Trophoblast cell (in vitro differentiated cells and primary cell): ENCODE measurements around the gene ASMT.

Experiments used
- DNase-seq, 2 donors: peaks; one replicate each; pipeline ENCODE4 v3.0.0-alpha.2; 2016
- H2AFZ ChIP-seq: 2 replicates; pipeline ENCODE4 v1.6.1; 2013; ENCODE audit warnings: low read length, moderate library complexity, mild to moderate bottlenecking; ENCODE audit not compliant: insufficient read depth, poor library complexity
- H2AK5ac ChIP-seq: 2 replicates; pipeline ENCODE4 v1.6.1; 2013; ENCODE audit warnings: mild to moderate bottlenecking, low read length
- H2BK120ac ChIP-seq: 2 replicates; pipeline ENCODE4 v1.6.1; 2013; ENCODE audit warnings: low read length, mild to moderate bottlenecking, moderate library complexity; ENCODE audit not compliant: insufficient read depth, poor library complexity
- H2BK12ac ChIP-seq: 2 replicates; pipeline ENCODE4 v1.6.1; 2013; ENCODE audit warnings: mild to moderate bottlenecking, low read length, moderate library complexity
- H2BK5ac ChIP-seq: 2 replicates; pipeline ENCODE4 v1.6.1; 2013; ENCODE audit warnings: low read length, low read depth, moderate library complexity, mild to moderate bottlenecking; ENCODE audit not compliant: poor library complexity
- H3K14ac ChIP-seq: 2 replicates; pipeline ENCODE4 v1.6.1; 2013; ENCODE audit warnings: mild to moderate bottlenecking, low read length
- H3K18ac ChIP-seq: 2 replicates; pipeline ENCODE4 v1.6.1; 2013; ENCODE audit warnings: mild to moderate bottlenecking, low read length
- H3K23ac ChIP-seq: 2 replicates; pipeline ENCODE4 v1.6.1; 2013; ENCODE audit warnings: low read length
- H3K27ac ChIP-seq: 2 replicates; pipeline ENCODE4 v1.5.1; 2013; ENCODE audit warnings: low read depth, mild to moderate bottlenecking, inconsistent platforms, low read length, moderate library complexity
- H3K27me3 ChIP-seq: 2 replicates; pipeline ENCODE4 v1.6.1; 2013; ENCODE audit warnings: inconsistent platforms, mild to moderate bottlenecking, low read length, moderate library complexity; ENCODE audit not compliant: insufficient read depth
- H3K36me3 ChIP-seq, 2 experiments: 1 replicate in 1 of 2; 2 replicates in 1 of 2; pipeline ENCODE4 v1.6.1; 2013; ENCODE audit warnings: low read length in 2 of 2, mild to moderate bottlenecking in 2 of 2, moderate library complexity in 1 of 2; ENCODE audit not compliant: insufficient read depth in 2 of 2, control insufficient read depth in 1 of 2
- H3K4ac ChIP-seq: 2 replicates; pipeline ENCODE4 v1.6.1; 2013; ENCODE audit warnings: low read depth, mild to moderate bottlenecking, low read length, moderate library complexity
- H3K4me1 ChIP-seq, 2 experiments: 1 replicate in 1 of 2; 2 replicates in 1 of 2; pipeline ENCODE4 v1.6.1; 2013; ENCODE audit warnings: low read length in 2 of 2, mild to moderate bottlenecking in 2 of 2, moderate library complexity in 1 of 2; ENCODE audit not compliant: insufficient read depth in 2 of 2, control insufficient read depth in 1 of 2
- H3K4me2 ChIP-seq: 2 replicates; pipeline ENCODE4 v1.6.1; 2013; ENCODE audit warnings: inconsistent platforms, mild to moderate bottlenecking, low read length, moderate library complexity
- H3K4me3 ChIP-seq: 2 replicates; pipeline ENCODE4 v1.5.1; 2013; ENCODE audit warnings: mild to moderate bottlenecking, low read depth, low read length, inconsistent platforms
- H3K79me1 ChIP-seq: one replicate; pipeline ENCODE4 v1.6.1; 2013; ENCODE audit warnings: low read length
- H3K79me2 ChIP-seq: 2 replicates; pipeline ENCODE4 v1.6.1; 2013; ENCODE audit warnings: low read length, mild to moderate bottlenecking; ENCODE audit not compliant: control insufficient read depth, insufficient read depth, poor library complexity
- H3K9ac ChIP-seq: 2 replicates; pipeline ENCODE4 v1.6.1; 2013; ENCODE audit warnings: mild to moderate bottlenecking, low read length
- H3K9me3 ChIP-seq: 2 replicates; pipeline ENCODE4 v1.6.1; 2013; ENCODE audit warnings: low read depth, mild to moderate bottlenecking, control low read depth, inconsistent platforms, low read length; ENCODE audit not compliant: insufficient read depth
- H4K12ac ChIP-seq: 2 replicates; pipeline ENCODE4 v1.6.1; 2013; ENCODE audit warnings: low read depth, mild to moderate bottlenecking, low read length, moderate library complexity
- H4K8ac ChIP-seq: 2 replicates; pipeline ENCODE4 v1.6.1; 2013; ENCODE audit warnings: low read depth, mild to moderate bottlenecking, low read length, moderate library complexity
- H4K91ac ChIP-seq: one replicate; pipeline ENCODE4 v1.6.1; 2013; ENCODE audit warnings: low read depth, mild to moderate bottlenecking, low read length, moderate library complexity
- WGBS: extraction: QIAGEN DNeasy Blood & Tissue Kit; methylation state at CpG from one replicate; pipeline ENCODE4 v1.1.7; 2013; ENCODE audit warnings: missing lambda C conversion rate; ENCODE audit not compliant: insufficient read length, insufficient coverage; ENCODE audit errors: extremely low coverage; 5-methylcytosine and 5-hydroxymethylcytosine counted together

ASMT gene

DNA sequence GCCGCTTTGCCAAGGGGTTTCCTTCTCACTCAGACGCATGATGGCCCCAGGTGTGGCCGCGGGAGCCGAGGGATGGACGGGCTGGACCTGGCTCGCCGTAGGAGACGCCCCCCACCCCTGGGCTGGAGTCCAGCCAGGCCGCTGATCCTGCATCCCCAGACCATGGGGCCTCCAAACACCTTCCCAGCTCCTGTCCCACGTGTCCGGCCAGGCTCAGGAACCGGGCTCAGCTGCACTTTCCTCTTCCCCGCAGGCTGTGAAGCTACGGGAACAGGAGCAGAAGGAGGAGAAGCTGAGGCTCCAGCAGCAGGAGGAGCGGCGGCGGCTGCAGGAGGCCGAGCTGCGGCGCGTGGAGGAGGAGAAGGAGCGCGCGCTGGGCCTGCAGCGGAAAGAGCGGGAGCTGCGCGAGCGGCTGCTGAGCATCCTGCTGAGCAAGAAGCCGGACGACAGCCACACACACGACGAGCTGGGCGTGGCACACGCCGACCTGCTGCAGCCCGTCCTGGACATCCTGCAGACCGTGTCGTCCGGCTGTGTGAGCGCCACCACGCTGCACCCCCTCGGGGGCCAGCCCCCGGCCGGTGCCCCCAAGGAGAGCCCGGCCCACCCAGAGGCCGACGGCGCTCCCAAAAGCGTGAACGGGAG lies 14.3 kb upstream of the ASMT start:
- Histone ChIP-seq H4K8ac (no peak overlapping the region), H3K14ac (no peak overlapping the region), H2BK120ac (no peak overlapping the region), H3K79me2 (no peaks in the 10 kb centered on the region), H3K27ac (no peak overlapping the region), H3K4me3 (no peak overlapping the region), H3K79me1 (no peaks in the 10 kb centered on the region), H2BK5ac (no peak overlapping the region), H3K36me3 (peaks cover 73 to 76% of the 10 kb centered on the region in 2 experiments), H3K18ac (no peak overlapping the region), H3K9ac (no peak overlapping the region), H2AFZ (no peak overlapping the region), H3K4me1 (no peaks in the 10 kb centered on the region), H3K4me2 (no peak overlapping the region), H3K23ac (no peak overlapping the region), H3K9me3 (peaks cover 6% of the 10 kb centered on the region), H2AK5ac (no peak overlapping the region), H3K4ac (no peak overlapping the region), H4K91ac (no peak overlapping the region), H3K27me3 (no peaks in the 10 kb centered on the region), H4K12ac (no peak overlapping the region), H2BK12ac (no peak overlapping the region)
- no CpG with 5 or more reads among the region's 52 CpGs for WGBS
- DNase-seq: no peak

DNA sequence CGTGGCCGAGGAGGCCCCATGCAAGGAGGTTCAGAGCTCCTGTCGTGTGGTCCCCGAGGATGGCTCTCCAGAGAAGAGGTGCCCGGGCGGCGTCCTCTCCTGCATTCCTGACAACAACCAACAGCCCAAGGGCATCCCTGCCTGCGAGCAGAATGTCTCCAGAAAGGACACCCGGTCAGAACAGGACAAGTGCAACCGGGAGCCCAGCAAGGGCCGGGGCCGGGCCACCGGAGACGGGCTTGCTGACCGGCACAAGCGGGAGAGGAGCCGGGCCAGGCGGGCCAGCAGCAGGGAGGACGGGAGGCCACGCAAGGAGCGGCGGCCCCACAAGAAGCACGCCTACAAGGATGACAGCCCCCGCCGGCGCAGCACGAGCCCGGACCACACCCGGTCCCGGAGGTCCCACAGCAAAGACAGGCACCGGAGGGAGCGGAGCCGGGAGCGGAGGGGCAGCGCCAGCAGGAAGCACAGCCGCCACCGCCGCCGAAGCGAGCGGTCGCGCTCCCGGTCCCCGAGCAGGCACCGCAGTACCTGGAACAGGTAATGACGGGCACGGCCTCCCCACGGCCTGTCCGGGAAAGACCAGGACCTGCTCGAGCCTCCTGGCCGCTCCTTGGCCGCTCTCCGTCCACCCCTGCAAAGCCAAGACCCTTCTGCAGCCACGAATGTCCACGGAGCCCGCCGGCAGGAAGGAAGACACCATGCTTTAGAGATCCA lies 13.7 kb upstream of the ASMT start:
- no peak overlapping the region for H4K8ac ChIP-seq
- no peak for DNase-seq
- WGBS: no CpG with 5 or more reads among the region's 58 CpGs
- no peak overlapping the region for H2AK5ac ChIP-seq
- no peak overlapping the region for H4K12ac ChIP-seq
- peaks cover 3% of the 10 kb centered on the region for H3K9me3 ChIP-seq
- no peak overlapping the region for H2BK5ac ChIP-seq
- no peak overlapping the region for H3K9ac ChIP-seq
- H3K4me3 ChIP-seq: no peak overlapping the region
- no peak overlapping the region for H3K27ac ChIP-seq
- H3K79me2 ChIP-seq: no peaks in the 10 kb centered on the region
- H2BK120ac ChIP-seq: no peak overlapping the region
- H3K79me1 ChIP-seq: no peaks in the 10 kb centered on the region
- H3K4ac ChIP-seq: no peak overlapping the region
- no peak overlapping the region for H4K91ac ChIP-seq
- H3K36me3 ChIP-seq: peaks cover 68 to 69% of the 10 kb centered on the region in 2 experiments
- no peak overlapping the region for H2BK12ac ChIP-seq
- no peak overlapping the region for H2AFZ ChIP-seq
- H3K14ac ChIP-seq: no peak overlapping the region
- no peak overlapping the region for H3K4me2 ChIP-seq
- H3K4me1 ChIP-seq: no peaks in the 10 kb centered on the region
- H3K18ac ChIP-seq: no peak overlapping the region
- H3K23ac ChIP-seq: no peak overlapping the region
- H3K27me3 ChIP-seq: no peaks in the 10 kb centered on the region

DNA sequence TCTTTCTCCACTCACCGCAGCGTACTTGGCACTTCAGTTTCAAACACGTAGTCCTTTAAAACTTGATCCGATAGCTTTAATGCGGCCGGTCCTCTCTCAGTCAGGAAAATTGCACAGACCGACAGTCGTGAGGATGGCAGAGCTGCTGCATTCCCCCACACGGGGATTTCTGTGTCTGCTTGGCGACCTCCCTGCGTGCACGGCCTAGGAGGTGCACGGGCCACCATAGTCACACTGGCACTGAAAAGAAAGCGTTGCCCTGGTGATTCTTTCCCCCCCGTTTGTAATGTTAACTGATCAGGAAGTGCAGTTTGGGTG lies 13.1 kb upstream of the ASMT start:
- Histone ChIP-seq H2BK120ac (no peak overlapping the region), H4K8ac (no peak overlapping the region), H3K27ac (no peak overlapping the region), H3K18ac (no peak overlapping the region), H3K4me2 (no peak overlapping the region), H3K4me3 (no peak overlapping the region), H3K23ac (no peak overlapping the region), H4K91ac (no peak overlapping the region), H4K12ac (no peak overlapping the region), H3K9me3 (peaks cover 3% of the 10 kb centered on the region), H2AK5ac (no peak overlapping the region), H2BK12ac (no peak overlapping the region), H3K27me3 (no peaks in the 10 kb centered on the region), H3K36me3 (peaks cover 63 to 67% of the 10 kb centered on the region in 2 experiments), H3K4ac (no peak overlapping the region), H3K14ac (no peak overlapping the region), H3K4me1 (no peaks in the 10 kb centered on the region), H2BK5ac (no peak overlapping the region), H3K79me1 (no peaks in the 10 kb centered on the region), H3K9ac (no peak overlapping the region), H2AFZ (no peak overlapping the region), H3K79me2 (no peaks in the 10 kb centered on the region)
- no CpG with 5 or more reads among the region's 15 CpGs for WGBS
- no peak for DNase-seq

DNA sequence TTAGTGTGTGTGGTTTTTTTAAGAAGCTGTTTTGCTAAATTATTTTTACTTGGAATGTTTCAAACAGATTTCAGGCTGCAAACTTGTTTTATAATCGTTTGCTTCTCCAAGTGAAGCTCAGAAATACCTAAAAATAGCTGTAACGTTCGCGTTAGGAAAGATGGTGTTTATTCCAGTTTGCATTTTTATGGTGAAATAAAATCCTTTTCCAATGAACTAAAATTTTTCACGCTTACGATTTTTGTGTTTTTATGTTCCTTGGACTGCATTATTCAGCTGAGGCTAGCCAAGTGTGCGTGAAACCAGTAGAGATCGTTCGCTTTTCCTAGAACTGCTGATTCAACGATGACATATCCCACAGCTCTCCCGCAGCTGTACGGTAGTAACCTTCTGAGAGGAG lies 12.6 kb upstream of the ASMT start:
- H3K4me3 ChIP-seq: no peak overlapping the region
- no peak overlapping the region for H2AK5ac ChIP-seq
- H3K79me2 ChIP-seq: no peaks in the 10 kb centered on the region
- no peak overlapping the region for H3K4ac ChIP-seq
- H3K36me3 ChIP-seq: peaks cover 57 to 61% of the 10 kb centered on the region in 2 experiments
- H3K18ac ChIP-seq: no peak overlapping the region
- H3K79me1 ChIP-seq: no peaks in the 10 kb centered on the region
- H3K4me1 ChIP-seq: no peaks in the 10 kb centered on the region
- no peak overlapping the region for H4K8ac ChIP-seq
- no peak overlapping the region for H3K14ac ChIP-seq
- H2BK5ac ChIP-seq: no peak overlapping the region
- H3K9me3 ChIP-seq: peaks cover 3% of the 10 kb centered on the region
- no peak overlapping the region for H4K91ac ChIP-seq
- H3K27me3 ChIP-seq: no peaks in the 10 kb centered on the region
- no peak overlapping the region for H2AFZ ChIP-seq
- no peak overlapping the region for H3K4me2 ChIP-seq
- no peak overlapping the region for H3K27ac ChIP-seq
- DNase-seq: no peak
- no CpG with 5 or more reads among the region's 12 CpGs for WGBS
- no peak overlapping the region for H2BK120ac ChIP-seq
- H2BK12ac ChIP-seq: no peak overlapping the region
- H4K12ac ChIP-seq: no peak overlapping the region
- H3K9ac ChIP-seq: no peak overlapping the region
- no peak overlapping the region for H3K23ac ChIP-seq
